B cell (primary cell): Measurements from ENCODE around the gene BACH2. TPM values are rescaled to one million over a fixed set of nuclear protein-coding genes. Genes with fewer than 3 reads are reported as not detected.

ENCODE experiments used
- ATAC-seq: fragments of 200-7000 bp; cut with Tn5 transposase; one replicate; pipeline ENCODE4 v1.10.0; 2021; ENCODE audit warnings: low read depth, mild to moderate bottlenecking, moderate number of reproducible peaks, moderate library complexity
- CTCF ChIA-PET: fragments of 350-600 bp; sonication (Branson Sonifier 250); formaldehyde crosslinking; loops from one replicate; lab custom pipeline; 2021; ENCODE audit warnings: antibody characterized with exemption, inconsistent platforms; lab: Charles Lee
- POLR2A ChIA-PET: fragments of 350-600 bp; sonication (Branson Sonifier 250); formaldehyde crosslinking; loops from one replicate; lab custom pipeline; 2021; ENCODE audit warnings: antibody characterized with exemption; lab: Charles Lee
- DNase-seq: peaks from one replicate; pipeline ENCODE4 v3.0.0; 2013
- H2AFZ ChIP-seq: 2 replicates; pipeline ENCODE4 v1.6.1; 2012; ENCODE audit warnings: mild to moderate bottlenecking, low read depth, low read length; ENCODE audit not compliant: insufficient read depth, poor library complexity, severe bottlenecking
- H3K27ac ChIP-seq, 2 donors: 1 replicate in 1 of 2; 2 replicates in 1 of 2; pipeline ENCODE4 v1.5.1; 2012 to 2013; ENCODE audit warnings: low read length in 2 of 2, mild to moderate bottlenecking in 2 of 2, moderate library complexity in 1 of 2
- H3K27me3 ChIP-seq, 4 experiments: fragments of 200-600 bp in 1 of 4; sonication (generic) in 1 of 4; replicated peaks in 1 of 4; 1 replicate in 2 of 4; 2 replicates in 2 of 4; pipeline versions ENCODE4 v1.6.1 to v1.7.0; 2013 to 2016; ENCODE audit warnings: low read length in 3 of 4, mild to moderate bottlenecking in 2 of 4, mixed read lengths in 1 of 4, moderate library complexity in 1 of 4; ENCODE audit not compliant: insufficient read depth in 4 of 4, control insufficient read depth in 3 of 4; ENCODE audit errors: control extremely low read depth in 1 of 4
- H3K36me3 ChIP-seq, 2 experiments: replicated peaks in 1 of 2; 1 replicate in 1 of 2; 2 replicates in 1 of 2; pipeline versions ENCODE4 v1.6.1 to v1.7.1; 2013; ENCODE audit warnings: low read length in 1 of 2; ENCODE audit not compliant: insufficient read depth in 2 of 2, control insufficient read depth in 1 of 2; ENCODE audit errors: control extremely low read depth in 1 of 2, extremely low read depth in 1 of 2
- H3K4me1 ChIP-seq, 2 donors: fragments of 200-600 bp in 1 of 2; sonication (generic) in 1 of 2; 1 replicate in 1 of 2; 2 replicates in 1 of 2; pipeline versions ENCODE4 v1.5.1 to v1.6.1; 2013 to 2017; ENCODE audit warnings: low read length in 2 of 2; ENCODE audit not compliant: control insufficient read depth in 2 of 2, insufficient read depth in 2 of 2
- H3K4me2 ChIP-seq: replicated peaks from 2 replicates; pipeline ENCODE3; 2012; ENCODE audit warnings: mild to moderate bottlenecking, low read depth, low read length; ENCODE audit not compliant: poor library complexity, severe bottlenecking
- H3K4me3 ChIP-seq, 5 experiments: fragments of 200-600 bp in 1 of 5; sonication (generic) in 1 of 5; 1 replicate in 3 of 5; 2 replicates in 2 of 5; pipeline versions ENCODE4 v1.5.1 to v1.7.0; 2011 to 2016; ENCODE audit warnings: low read length in 4 of 5, mild to moderate bottlenecking in 4 of 5, low read depth in 2 of 5, control low read depth in 1 of 5, moderate library complexity in 1 of 5; ENCODE audit not compliant: insufficient read depth in 1 of 5; ENCODE audit errors: control extremely low read depth in 1 of 5, extremely low read depth in 1 of 5
- H3K79me2 ChIP-seq: fragments of 200-600 bp; sonication (generic); one replicate; pipeline ENCODE4 v1.6.0; 2016; ENCODE audit warnings: low read length; ENCODE audit not compliant: control insufficient read depth, insufficient read depth
- H3K9ac ChIP-seq: fragments of 200-600 bp; sonication (generic); 2 replicates; pipeline ENCODE4 v1.6.1; 2017; ENCODE audit warnings: mild to moderate bottlenecking, low read length, moderate library complexity
- H3K9me3 ChIP-seq, 3 donors: one replicate each; pipeline versions ENCODE4 v1.6.1 to v1.7.1; 2013; ENCODE audit warnings: low read length in 2 of 3; ENCODE audit not compliant: control insufficient read depth in 2 of 3, insufficient read depth in 1 of 3; ENCODE audit errors: control extremely low read depth in 1 of 3
- H4K20me1 ChIP-seq: 2 replicates; pipeline ENCODE4 v1.6.0; 2012; ENCODE audit warnings: mild to moderate bottlenecking, low read length; ENCODE audit not compliant: insufficient read depth, control insufficient read depth, poor library complexity, severe bottlenecking
- H3K27ac Mint-ChIP-seq: one replicate; pipeline ENCODE4 v1.8.0; 2021; ENCODE audit warnings: mixed read lengths
- H3K27me3 Mint-ChIP-seq: one replicate; pipeline ENCODE4 v1.8.0; 2021; ENCODE audit warnings: mixed read lengths
- H3K4me1 Mint-ChIP-seq: one replicate; pipeline ENCODE4 v1.8.0; 2021; ENCODE audit warnings: mixed read lengths
- H3K4me3 Mint-ChIP-seq: one replicate; pipeline ENCODE4 v1.8.0; 2021; ENCODE audit warnings: mixed read lengths
- H3K9me3 Mint-ChIP-seq: one replicate; pipeline ENCODE4 v1.8.0; 2022; ENCODE audit warnings: mixed read lengths; ENCODE audit not compliant: insufficient read depth
- CTCF ChIP-seq: fragments of 200-600 bp; IDR thresholded peaks from one replicate; pipeline ENCODE4 v1.8.0; 2022; ENCODE audit warnings: antibody characterized with exemption, mild to moderate bottlenecking
- EZH2 ChIP-seq: IDR thresholded peaks from 2 replicates; pipeline ENCODE4 v1.6.1; 2012; ENCODE audit warnings: borderline replicate concordance, low read depth, mild to moderate bottlenecking, moderate library complexity, low read length; ENCODE audit not compliant: insufficient read depth, poor library complexity, severe bottlenecking
- WGBS: methylation state at CpG from one replicate; pipeline ENCODE4 v1.1.5; 2013; ENCODE audit warnings: missing lambda C conversion rate; ENCODE audit not compliant: insufficient coverage; 5-methylcytosine and 5-hydroxymethylcytosine counted together
- intact Hi-C: fragments of 100-400 bp; cut with micrococcal nuclease; formaldehyde crosslinking; loops from one replicate; pipeline ENCODE4 v1.10.0; 2022
- polyA plus RNA-seq: library from polyadenylated mRNA; depleted of rRNA; stranded (reverse); fragments of >200 nt; gene quantifications from 2 replicates; pipeline ENCODE4 v1.2.3, GENCODE V29; 2012
- total RNA-seq, 2 donors: library from RNA; stranded (reverse); fragments of 120-200 nt in 1 of 2; gene quantifications; 1 replicate in 1 of 2; 2 replicates in 1 of 2; pipeline versions ENCODE4 v1.2.3 to v1.2.4, GENCODE V29; 2013 to 2022

BACH2 gene
- total and polyA plus RNA-seq, 2 donors (not counting 1 experiment from before 2014, with no cell fraction given): 41.1 to 235 TPM

DNA sequence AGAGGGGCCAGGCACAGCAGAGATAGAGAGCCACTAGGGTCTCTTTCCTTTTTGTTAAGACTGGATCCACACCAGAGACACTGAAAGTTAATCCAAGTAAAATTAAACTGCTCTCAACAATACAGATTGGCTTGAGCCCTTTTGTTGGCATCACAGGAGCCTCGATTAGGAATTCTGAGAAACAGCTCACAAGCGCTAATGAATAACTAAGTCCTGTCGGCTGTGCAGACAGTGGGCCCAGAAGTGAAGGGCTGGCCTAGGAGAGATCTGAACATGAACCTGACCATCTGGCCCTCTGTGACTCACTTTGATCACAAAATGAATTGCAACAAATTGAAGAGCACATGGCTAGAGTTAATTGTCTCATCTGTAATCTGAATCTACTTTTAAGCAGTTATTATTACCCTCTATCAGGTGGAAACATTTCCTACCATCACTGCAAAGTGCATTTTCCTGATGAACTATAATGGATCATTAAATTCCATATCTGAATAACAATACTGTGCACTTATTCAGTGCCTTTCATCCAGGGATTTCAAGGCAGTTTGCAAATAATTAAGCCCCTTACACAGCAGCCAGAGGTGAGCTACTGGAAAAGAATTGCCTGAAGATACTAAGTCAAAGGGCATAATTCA is 3.2 kb downstream of the BACH2 start:
- H3K79me2 ChIP-seq: peaks cover 76% of the 10 kb centered on the region
- 93% methylated on average over 3 of the region's 3 CpGs for WGBS
- CTCF ChIA-PET: interaction anchor here (1.1 to 7.1 kb wide), 11 partner anchors 49 to 353 kb away, joined by 3 to 89 read pairs (median 4); no protein-coding TSS in a partner anchor

More for the DNA sequence above, 3.2 kb downstream of the BACH2 start:
- POLR2A ChIA-PET: interaction anchor here (0.6 to 1.6 kb wide), 3 partner anchors 21 to 171 kb away, joined by 3 to 4 read pairs (median 4); no protein-coding TSS in a partner anchor
- Histone ChIP-seq H3K9me3 (no peaks in the 10 kb centered on the region), H3K36me3 (peaks cover 0 to 42% of the 10 kb centered on the region in 2 experiments), H3K9ac (peak overlapping the region; percentile 79), H3K4me1 (peaks cover 71 to 72% of the 10 kb centered on the region in 2 donors), H3K4me2 (peak overlapping the region; percentile 88), H3K27ac (peak overlapping the region in 1 of 2 donors; percentile 88), H2AFZ (no peak overlapping the region), H3K4me3 (peak overlapping the region; percentile 65 to 95 (median 79)), H3K27me3 (no peaks in the 10 kb centered on the region), H4K20me1 (peaks cover 52% of the 10 kb centered on the region)
- H3K27ac Mint-ChIP-seq: peak overlapping the region; percentile 86
- no peaks in the 10 kb centered on the region for H3K9me3 Mint-ChIP-seq
- no peak for DNase-seq
- peaks cover 72% of the 10 kb centered on the region for H3K4me1 Mint-ChIP-seq
- H3K27me3 Mint-ChIP-seq: no peaks in the 10 kb centered on the region
- H3K4me3 Mint-ChIP-seq: peak overlapping the region; percentile 89
- intact Hi-C loops: loop anchor here (10.0 kb wide), 1 partner anchor 469 kb away; the partner anchor contains the start of gene CASP8AP2
- no peak for TF ChIP-seq EZH2
- TF ChIP-seq CTCF: no peak
- no peak for ATAC-seq
